Activated T-cell treated with anti-CD3 and anti-CD28 coated beads for 4 hours (primary cell): ENCODE data around the gene STK40.

Experiments
- DNase-seq: peaks from one replicate; pipeline ENCODE4 v3.0.0-alpha.2; 2020

Gene STK40

GRCh38 chr1:36385410-36386264 is at the start of gene STK40:
STK40 (minus strand) TSS chr1:36385924; CDS start chr1:36361332, 24,592 bp downstream.
- peak; percentile 98 for DNase-seq

GRCh38 chr1:36433102-36433501 is 47.4 kb upstream of the STK40 start:
- DNase-seq, result no peak

DNA sequence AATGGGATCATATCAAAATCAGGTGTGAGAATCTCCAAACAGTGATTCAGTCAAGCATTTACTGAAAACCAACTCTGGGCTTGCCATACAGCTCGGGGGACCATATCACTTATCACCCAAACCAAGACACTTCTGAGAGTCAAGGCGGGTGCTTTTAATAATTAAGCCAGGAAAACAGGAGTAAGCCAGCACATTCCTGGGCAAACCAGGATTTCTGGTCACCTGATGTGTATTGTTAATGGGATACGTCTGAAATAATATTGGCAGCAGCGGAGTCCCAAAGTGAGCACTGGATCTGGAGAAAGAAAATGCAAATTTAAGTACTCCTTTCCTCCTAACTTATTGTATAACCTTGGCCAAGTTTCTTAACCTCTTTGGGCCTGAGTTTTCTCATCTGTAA is 46.9 kb upstream of the STK40 start:
- DNase-seq, result no peak

GRCh38 chr1:36425791-36426190 is 40.1 kb upstream of the STK40 start:
- no peak for DNase-seq

- no peak for DNase-seq
Observed at GRCh38 chr1:36421649-36422048, 35.9 kb upstream of the STK40 start.

- peak; percentile 91 for DNase-seq
Observed at GRCh38 chr1:36420836-36421317, 35.2 kb upstream of the STK40 start.

DNA sequence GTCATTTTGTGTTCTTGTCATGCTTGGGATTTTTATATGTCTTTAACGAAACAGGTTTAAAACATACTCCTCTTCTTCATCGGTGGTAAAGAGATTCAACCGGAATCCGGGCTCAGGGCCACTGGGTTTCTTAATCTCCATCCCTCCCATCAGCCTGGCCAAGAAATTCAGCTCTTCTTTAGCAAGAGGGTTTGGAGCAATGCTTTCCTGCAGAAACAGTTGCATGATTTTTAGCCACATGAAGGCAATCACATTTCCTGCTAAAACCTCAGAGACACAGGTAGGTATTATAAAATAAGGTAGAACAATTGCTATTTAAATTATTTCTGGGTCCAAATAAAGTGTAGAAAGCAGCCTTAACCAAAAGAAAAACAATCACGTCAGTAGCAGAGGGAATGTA is 34.7 kb upstream of the STK40 start:
- no peak for DNase-seq

GRCh38 chr1:36419569-36419968 is 33.8 kb upstream of the STK40 start:
- no peak for DNase-seq

DNA sequence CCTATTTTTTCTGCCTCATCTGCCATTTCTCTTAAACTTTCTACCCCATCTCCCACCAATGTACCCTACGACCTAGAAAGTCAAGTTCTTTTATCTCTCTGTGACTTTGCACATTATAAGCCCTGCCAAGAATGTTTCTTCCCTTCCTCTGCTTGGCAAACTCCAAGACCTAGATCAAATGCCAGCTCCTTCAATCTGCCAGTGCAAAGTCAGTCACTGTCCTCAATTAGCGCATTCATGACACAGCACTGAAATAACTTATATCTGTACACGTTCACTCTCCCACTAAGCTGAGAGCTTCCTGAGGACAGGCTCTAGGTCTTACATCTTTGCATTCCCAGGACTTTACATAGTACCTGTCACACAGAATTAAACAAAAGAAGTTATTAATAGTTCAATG is 33.4 kb upstream of the STK40 start:
- no peak for DNase-seq

DNA sequence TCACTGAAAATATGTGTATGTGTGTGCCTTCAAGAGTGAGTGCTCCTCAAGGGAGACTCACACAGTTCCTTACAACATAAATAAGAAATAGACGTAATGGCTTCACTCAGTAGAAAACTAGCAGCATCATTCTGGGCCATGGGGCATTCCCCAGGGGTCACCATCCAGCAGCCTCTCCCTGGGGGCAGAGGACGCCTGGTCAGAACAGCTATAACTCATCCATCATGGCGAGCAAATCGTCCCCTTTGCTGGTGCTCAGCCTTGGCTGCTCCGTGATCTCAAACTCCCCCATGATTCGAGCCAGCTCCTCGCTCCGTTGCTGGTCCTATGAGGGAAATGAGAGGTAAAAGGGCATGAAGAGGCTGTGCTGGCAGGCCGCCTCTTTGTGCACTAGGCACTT is 32.2 kb upstream of the STK40 start:
- DNase-seq, result no peak

DNA sequence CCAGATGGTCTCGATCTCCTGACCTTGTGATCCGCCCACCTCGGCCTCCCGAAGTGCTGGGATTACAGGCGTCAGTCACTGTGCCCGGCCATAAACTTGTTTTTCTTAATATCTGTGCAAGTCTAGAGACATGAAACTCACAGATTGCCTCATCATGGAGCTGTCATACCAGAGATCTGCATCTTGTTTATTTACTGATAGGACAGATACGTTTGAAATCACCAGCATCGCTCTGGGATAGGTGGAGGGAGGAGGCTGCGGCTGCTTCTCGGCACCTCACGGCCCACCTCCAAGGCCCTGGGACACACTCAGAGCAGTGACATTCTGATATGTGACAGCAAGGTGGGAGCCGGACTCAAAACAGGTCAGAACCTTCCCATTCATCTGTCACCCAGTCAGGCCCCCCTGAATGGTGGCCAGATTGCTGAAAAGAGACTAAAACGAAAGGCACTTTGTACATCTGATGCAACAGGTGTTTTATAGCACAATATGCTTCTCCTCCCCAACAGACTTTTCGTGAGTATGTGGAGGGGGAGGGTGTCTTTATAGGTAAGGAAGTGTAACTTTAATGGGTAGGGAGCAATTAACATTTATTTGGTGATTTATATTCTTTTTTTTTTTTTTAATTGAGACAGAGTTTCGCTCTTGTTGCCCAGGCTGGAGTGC is 30.1 kb upstream of the STK40 start:
- DNase-seq, result no peak

- DNase-seq, result no peak
Observed at GRCh38 chr1:36414384-36414783, 28.7 kb upstream of the STK40 start.

- no peak for DNase-seq
Observed at GRCh38 chr1:36411674-36412648, 26.2 kb upstream of the STK40 start.

DNA sequence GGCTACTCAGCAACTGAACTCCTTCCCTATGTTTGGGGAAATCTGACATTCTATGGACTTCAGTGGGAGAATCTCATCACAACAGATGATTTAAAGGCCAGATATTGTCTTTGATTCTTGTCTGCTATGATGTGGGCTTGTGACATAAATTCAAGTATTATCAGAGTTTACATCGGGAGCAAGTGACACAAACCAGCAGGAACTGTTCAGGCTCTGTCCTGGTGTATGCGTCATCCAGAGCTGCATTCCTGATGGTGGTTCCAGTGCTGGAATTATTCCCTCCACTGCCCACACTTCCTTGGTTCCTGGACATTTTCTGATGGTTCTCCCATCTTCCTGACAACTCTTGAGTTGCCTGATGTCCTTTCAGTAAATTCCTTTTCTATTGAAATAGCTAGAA is 22.8 kb upstream of the STK40 start:
- DNase-seq, result no peak

DNA sequence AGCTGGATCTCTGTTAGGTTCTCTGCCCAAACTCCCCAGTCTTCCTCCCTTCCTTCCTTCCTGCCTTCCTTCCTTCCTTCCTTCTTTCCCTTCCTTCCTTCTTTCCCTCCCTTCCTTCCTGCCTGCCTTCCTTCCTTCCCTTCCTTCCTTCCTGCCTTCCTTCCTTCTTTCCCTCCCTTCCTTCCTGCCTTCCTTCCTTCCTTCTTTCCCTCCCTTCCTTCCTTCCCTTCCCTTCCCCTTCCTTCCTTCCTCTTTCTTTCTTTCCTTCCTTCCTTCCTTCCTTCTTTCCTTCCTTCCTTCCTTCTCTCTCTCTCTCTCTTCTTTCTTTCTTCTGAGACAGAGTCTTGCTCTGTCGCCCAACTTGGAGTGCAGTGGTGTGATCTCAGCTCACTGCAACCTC is 20.7 kb upstream of the STK40 start:
- DNase-seq, result no peak

DNA sequence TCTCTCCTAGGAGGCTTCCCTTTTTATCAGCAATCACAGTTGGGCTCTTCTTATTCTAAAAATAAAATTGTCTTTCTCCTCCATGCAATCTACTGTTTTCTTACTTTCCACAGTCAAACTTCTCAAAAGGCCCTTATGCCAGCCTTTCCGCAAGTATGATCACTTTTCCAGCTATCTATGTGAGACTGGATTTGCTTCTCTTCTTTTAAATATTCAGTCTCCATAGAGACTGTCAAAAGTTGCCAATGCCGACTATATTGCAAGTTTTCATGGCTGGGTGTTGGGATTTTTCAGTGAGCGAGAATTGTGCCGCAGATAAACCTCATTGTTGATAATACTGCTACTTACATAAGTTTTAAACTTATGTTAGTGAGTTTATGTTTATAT is 16.8 kb upstream of the STK40 start:
- DNase-seq, result no peak

DNA sequence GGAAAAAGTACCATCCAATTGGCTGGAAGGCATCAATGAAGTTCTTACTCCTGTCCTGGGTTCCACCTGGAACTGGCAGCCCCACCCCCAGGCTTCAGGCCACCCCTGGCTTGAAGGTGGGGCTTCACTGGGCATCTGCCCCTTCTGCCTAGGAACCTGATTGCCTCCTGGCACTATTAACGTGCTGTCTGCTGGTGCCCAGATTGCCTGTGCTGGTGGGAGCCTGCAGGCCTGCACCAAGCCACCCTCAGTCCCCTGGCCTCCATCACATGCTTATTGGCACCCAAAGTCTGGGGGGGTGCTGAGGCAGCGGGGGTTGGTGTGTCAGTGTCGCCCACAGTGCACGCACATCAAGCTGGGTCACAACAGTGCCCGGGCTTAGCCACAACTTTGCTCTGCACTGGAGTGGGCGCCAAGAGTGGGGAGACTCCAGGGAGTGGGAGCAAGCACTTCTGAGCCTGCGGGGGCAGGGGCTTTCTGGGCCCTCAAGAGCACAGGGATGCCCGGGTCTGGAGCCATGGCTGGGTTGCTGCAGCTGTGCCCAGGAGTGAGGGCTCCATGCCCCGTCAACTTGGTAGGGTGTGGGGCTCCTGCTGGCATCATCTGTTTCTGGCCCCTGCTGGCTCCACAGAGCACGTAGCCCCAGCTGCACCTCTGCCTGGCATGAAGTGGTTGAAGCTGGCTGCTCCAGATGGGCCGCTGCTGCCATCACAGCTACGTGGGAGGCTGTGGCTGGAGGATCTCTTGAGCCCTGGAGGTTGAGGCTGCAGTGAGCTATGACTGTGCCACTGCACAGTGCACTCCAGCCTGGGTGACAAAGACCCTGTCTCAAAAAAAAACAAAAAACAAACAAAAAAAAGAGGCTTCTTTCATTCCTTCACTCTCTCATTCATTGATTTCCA is 16.1 kb upstream of the STK40 start:
- DNase-seq, result no peak

DNA sequence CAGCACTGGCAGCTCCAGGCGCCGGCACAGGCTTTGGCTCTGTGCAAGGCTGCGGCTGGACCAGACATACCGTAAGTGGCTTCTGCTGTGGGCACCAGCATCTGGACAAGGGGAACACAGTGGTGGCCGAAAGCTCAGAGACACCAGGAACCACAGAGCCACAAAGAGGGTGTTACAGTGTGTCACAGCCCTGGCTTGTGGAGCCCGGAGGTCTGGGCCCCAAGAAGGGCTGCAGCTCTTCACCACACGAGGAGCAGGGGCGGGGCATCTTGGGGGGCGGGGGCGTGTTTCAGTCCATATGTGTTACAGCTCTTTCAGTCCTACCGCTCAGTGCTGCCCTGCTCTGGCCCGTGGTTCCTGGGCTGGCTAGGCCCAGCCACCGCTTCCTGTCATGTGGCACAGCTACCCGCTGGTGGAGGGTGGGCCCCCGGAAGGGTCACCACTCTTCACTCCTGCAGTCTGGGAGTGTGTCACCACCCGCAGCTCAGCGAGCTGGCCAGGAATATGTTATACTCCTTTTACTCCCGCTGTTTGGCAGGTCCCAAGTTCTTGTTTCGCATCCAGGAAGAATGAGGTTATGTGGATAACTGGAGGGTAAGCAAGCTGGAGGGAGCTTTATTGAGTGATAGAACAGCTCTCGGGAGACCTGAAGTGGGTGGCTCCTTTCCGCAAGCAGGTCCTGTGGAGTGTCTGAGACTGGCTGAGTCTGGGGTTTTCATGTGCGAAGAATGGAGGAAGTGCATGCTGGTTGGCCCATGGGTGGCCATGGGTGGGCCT is 15.3 kb upstream of the STK40 start:
- peak; percentile 19 for DNase-seq

DNA sequence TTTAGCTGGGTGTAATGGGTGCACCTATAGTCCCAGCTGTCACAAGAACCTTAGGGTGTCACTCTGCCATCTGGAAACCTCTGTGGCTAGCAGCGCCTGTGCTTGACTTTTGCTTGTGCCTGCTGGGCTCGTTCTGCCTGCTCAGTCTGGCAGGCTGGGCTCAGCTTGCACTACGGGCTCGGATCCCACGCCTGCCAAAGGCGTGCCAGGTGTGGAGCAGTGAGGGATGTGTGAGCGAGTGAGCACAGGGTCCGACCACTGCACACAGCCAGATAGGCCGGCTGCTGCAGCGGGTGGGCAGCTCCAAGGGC is 14.7 kb upstream of the STK40 start:
- DNase-seq, result no peak

GRCh38 chr1:36398370-36398977 is 12.8 kb upstream of the STK40 start:
- DNase-seq, result no peak
